Femur (tissue), 1 donor: Measurements from ENCODE around the gene EPS8.
A peak's percentile ranks its signal among the peaks of the same experiment; 100 is the strongest.
"Not testable (repeated sequence)": the region's sequence is repeated elsewhere in the genome, so short reads cannot be mapped to it uniquely, and the experiment has no call there.

Source experiments
- DNase-seq: peaks from one replicate; pipeline ENCODE4 v3.0.0-alpha.2; 2017

The EPS8 gene

DNA sequence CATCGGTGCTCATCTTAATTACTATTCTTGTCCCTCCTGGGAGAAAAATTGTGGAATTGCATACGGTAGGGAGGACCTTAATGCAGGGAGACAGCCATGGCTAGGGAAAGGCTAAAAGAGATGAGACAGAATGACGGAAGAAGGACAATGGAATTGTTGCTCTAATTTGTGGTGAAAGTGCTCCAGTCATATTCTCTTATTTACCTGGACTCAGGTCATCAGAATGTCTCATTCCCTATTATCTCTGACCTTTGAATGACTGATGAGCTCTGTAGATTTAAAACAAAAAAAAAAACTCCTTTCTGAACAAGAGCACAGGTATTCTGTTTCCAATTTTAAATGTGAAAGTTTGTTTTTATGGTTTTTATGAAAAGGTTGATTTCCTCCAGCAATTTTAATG is 8.6 kb upstream of the EPS8 start:
- DNase-seq = no peak

DNA sequence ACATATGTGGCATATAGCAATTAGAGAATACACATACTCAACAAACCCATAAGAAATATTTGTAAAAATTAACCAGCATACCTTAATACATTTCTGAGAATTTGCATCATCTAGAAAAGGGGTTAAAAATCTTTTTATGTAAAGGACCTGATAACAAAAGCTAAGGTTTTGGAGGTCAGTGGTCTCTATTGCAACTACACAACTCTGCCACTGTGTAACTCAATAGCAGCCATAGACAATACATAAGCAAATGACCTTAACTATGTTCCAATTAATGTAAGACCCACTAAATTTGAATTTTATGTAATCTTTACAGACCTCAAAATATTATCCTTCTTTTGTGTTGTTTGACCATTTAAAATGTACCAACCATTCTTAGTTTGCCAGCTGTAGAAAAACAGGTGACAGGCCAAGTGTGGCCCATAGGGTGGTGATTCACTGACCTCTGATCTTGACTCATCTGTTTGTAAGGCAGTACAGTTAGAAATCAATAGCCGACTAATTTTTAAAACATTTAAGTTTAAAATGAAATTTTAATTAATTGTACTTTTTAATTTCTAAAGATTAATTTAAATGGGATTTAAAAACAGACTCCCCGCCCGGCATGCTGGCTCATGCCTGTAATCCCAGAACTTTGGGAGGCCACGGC is 7.4 kb upstream of the EPS8 start:
- DNase-seq = no peak

DNA sequence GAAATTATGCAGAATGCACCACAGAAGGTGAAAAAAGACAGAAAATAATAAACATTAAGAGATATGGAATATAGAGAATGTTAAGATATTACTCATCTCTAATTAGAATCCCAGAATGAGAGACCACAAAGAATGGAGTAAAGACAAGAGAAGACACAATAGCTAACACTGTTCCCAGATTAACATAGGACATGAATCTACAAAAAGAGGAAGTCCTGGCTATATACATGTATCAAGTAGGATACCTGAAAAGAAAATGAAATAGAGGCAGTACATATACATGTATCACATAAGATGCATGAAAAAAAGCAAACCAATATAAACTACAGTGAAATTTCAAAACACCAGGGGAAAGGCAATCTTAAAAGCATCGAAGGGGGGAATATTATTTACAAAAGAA is 5.6 kb upstream of the EPS8 start:
- no peak for DNase-seq

DNA sequence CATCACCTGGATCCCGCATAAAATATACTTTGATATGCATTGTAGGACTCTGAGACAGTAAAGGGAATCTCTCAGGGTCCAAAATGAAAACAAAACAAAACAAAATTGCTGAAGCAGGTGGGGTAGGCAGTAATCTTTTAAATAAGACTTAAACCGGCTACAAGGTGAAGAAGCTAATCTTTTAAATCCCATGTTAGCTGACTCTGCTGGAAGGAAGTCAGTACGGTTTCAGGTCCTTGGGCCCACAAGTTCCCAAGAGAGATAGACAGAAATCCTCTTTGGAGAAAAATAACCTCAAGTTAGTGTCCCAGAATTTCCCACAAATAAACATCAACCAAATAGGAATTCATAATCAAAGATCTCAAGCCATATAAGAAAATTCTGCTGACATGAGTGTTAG is 5.0 kb upstream of the EPS8 start:
- no peak for DNase-seq

DNA sequence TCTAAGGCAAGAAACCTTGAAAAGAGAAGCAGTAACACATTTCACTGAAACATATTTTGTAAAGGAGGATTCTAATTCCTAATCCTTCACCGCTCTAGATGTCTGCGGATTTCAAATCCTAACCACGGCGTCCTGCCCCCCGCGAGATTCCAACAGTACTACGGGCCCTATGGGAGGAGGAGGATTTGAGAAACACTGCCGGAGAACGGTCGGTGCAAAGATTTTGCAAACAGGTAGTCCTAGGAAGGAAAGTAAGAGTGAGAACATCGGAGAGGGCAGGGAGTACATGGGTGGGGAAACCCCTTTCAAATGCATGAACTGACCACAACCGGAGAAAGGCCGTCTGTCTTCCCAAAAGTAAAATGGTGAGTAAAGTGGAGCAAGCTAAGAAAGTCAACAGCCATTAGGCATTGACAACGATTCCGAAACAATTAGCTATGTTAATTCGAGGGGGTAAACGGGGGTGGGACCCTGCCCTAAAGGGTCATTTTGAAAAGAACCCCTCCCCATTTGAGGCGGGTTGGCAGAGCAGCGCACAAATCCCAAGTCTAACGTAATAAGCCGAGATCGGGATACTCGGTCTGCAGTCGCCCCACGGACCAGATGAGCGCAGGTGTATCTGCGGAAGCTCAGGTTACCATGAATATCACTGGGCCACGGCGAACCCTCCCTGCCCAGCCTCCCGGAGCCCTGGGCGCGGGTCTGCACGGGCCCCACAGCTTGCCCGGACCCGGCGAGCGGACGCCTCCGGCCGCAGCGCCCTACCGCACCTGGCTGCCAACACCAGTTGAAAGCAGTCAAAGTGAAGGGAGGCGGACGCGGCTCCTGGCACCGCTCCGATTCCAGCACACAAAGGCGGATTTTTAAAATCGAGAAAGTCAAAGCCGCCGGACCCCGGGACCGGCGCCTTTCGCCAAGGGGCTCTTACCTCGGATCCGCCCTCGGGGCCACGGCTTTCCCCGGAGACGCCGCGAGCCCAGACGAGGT is 662 bp downstream of the EPS8 start:
- peak; percentile 73 for DNase-seq

DNA sequence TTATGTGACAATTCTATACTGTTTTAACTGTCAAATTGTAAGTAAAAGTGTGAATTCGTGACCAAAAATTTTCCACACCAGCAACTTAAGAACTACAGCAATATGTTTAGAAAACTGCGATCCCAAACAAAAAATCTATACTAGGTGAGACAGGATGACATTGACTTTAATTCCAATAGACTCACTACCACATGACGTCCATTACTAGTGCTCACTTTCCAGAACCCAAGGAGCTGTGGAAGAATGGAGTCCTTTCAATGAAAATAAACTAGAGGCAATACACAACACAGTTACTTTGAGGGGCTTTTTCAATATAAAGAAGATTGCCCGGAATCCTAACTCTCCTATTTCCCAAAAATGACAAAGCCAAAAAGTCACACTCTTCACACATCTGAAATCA is 1.4 kb downstream of the EPS8 start:
- no peak for DNase-seq

DNA sequence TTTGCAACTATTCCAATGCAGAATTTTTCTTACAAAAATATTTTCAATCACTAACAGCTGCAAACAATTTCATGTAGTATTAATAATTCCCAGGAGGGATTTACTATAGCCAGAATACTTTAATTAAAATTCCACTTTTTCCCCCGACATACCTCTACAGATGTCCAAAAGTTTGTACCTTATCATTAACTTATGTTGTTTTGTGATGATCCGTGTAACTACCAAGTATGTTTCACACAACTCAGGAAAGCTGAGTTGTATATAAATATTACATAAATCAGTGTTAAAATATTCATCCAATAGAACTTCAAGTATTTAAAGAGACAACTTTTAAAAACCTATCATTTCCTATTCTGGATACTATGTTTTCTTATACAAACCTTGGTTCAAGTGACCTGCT is 2.4 kb downstream of the EPS8 start:
- no peak for DNase-seq

DNA sequence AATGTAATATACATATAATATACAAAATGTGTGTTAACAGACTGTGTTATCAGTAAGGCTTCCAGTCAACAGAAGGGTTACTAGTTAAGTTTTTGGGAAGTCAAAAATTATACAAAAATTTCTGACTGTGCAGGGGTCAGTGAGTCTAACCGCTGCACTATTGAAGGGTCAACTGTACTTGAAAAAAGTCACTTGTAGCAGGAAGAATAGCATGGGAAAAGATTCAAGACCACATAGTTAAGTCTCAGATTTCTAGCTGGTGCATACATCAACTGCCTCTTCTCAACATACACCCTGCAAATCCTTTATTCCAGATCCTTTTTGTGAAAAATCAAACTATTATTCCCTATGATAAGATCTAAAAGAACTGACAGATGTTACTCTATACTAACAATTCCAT is 5.9 kb downstream of the EPS8 start:
- no peak for DNase-seq

DNA sequence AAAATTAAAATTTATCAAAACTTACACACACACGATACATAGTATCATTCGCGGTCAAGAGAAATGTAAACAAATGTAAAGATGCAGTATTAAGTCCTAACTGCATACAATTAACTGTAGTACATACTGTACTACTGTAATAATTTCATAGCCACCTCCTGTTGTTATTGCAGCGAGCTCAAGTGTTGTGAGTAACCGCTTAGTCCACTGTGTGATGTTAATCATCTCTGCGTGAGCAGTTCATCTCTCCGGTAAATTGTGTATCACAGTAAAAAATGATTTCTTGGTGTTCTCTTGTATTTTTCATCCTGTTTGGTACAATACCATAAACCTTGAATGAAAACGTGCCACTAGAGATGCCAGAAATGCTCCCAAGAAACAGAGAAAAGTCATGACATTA is 6.5 kb downstream of the EPS8 start:
- DNase-seq = no peak

DNA sequence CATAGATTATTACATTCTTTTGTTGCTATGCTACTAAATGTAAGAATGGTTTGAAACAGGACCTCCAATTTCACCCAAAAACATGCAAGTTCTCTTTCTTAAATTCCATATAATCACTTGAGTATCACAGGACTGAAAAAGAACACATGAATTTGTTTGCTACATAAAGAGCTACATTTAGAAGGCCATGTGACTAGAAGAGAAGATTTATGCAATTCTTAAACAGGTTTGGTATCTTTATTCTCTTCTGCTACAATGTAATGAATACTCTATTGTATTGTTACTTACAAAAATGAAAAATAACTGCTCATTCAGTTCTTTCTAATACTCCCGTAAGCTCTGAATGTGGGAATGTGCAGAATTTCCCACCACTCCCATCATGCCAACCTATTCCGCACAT is 9.3 kb downstream of the EPS8 start:
- no peak for DNase-seq

DNA sequence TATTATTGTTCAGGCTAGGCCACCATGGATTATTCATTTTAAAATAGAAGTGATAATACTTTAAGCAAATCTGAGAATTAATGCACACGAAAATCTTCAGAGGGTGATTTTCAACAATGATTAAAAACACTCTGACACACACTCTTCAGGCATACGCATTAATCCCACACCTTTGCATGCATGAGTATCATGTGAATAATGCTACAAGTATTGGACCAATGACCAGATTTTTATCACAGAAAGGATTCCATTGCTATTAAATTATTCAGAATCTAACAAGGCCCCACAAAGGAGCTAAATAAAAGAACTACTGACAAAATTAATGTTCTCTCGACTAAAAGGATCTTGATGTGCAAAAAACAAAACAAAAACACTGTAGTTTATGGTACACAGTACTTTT is 11.1 kb downstream of the EPS8 start:
- no peak for DNase-seq

DNA sequence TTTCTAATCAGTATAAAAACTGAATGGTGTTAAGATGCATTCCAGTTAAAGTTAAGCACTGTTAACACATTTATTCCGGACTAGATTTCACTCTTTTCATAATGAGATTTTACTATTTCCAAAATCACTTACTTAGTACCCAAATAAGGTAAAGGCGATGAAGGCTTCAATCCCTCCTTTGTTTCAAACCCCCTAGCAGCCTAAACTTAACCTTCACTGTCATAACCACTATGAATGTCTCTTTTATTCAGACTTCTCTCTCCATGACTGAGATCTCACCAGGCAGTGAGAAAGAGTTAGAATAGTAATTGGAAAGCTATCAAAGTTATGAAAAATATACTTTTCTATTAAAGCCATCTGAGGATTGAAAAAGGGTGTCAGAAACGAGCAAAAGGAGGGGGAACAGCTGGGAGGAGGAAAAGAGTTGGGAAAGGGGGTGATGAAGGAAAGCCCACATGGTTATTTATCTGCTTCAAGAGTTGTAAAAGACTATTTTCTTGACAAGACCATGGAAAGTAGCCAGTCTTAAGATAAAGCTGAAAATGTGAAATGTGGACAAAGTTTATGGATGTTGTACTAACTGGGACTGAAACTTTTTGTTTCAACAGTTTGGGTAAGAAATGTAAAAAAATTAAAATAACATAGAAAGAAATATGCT is 11.7 kb downstream of the EPS8 start:
- DNase-seq = no peak

DNA sequence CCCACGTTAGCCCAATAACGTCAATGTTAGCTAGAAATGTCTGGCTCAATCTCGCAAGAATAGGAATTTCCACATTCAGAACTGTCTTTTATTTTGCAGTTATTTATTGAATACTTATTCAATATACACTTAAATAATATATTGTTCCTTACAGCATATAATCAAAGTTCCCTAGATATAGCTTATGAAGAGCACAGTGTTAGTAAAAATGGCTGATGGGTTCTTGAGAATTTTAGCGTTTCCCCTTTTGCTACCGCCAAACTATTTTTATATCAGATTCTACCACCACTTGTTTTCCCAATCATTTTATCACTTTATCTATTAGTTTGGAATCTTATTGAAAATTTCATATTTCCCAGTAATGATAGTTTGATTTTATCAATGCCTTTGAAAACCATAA is 12.7 kb downstream of the EPS8 start:
- DNase-seq = no peak

DNA sequence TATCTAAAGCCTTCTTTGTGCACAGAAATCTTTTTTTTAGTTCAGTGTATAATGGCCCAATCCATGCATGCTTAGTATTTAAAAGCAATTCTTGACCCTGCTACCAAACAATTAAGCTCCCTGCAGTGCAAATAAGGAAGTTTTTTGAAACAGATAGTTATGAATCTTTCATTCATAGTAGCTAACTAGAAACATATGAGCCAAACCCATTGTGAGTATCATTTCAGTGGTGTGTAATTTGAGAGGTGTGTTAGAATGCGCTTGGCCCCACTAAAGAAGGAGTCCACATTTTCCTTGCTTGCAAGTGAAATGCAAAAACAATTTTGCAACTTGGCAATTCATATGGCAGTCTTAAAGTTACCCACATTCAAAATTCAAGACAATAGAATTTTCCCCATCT is 14.4 kb downstream of the EPS8 start:
- DNase-seq = no peak

DNA sequence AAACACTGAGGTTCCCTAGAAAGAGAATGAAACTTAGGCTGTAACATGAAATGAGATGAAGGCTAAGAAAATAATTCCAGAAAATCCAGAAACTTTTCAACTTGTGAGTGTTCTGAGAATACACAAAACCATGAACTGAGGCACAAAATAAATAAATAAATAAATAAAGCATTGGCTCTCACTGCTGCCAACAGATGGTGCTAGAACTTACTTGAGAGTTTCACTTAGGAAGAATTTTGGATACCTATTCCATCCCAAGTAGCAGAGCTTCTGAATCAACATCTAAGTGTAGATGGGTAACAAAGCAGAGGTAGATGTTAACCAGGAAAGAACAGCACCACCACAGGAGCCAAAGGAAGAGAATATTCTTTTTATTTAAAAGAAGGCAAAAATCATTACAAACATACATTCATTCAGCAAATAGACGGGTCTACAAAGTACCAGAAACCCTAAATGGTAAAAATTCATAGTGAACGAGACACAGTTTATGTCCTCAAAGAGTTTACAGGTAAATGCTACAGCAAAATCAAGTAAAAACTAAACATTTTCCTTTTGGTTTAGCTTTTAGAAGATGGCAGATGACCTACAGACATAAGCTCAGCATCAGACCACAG is 16.7 kb downstream of the EPS8 start:
- DNase-seq = no peak

DNA sequence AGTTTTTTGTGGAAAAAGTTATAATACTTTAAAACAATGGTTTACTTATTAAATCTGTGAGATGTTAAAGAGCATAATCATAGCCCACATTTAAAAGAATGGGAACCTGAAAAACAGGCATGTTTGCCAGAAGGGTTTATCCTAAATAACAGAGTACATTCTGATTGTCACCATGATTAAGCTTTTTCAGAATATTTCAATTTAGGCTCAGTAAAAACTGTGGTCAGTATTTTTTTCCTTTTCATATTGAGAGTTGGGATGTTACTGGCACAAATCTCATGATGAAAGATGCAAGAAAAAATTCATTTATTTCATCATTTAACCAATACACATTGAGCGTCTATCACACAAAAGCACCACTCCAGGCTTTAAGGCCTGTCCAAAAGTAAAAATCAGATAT is 18.6 kb downstream of the EPS8 start:
- no peak for DNase-seq

DNA sequence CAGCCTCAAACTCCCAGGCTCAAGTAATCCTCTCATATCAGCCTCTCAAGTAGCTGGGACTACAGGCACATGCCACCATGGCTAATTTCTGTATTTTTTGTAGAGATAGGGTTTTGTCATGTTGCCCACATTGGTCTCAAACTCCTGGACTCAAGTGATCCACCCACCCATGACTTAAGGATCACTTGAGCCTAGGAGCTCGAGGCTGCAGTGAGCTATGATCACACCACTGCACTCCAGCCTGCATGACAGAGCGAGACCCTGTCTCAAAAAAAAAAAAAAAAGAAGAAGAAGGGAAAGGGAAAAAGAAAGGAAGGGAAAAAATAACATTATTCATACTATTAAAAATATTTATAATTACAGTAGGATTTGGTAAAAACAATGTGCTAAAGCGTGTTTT is 19.2 kb downstream of the EPS8 start:
- no peak for DNase-seq

DNA sequence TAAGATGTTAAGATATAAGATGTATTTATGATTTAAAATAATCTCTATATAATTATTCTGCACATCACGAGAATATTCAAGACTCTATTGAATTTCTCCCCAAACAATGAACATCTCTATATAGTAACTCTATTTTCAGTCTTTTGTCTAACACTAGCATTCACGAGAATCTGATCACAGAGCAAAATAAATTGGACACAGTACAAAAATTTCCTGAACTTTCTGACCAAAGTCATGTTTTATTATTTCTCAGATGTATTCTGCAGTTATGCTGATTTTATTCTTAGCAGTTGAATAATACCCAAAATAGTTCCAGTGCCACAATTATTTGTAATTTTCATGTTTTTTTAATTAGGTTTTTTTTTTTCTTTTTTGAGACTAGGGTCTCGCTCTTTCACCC is 19.6 kb downstream of the EPS8 start:
- no peak for DNase-seq

DNA sequence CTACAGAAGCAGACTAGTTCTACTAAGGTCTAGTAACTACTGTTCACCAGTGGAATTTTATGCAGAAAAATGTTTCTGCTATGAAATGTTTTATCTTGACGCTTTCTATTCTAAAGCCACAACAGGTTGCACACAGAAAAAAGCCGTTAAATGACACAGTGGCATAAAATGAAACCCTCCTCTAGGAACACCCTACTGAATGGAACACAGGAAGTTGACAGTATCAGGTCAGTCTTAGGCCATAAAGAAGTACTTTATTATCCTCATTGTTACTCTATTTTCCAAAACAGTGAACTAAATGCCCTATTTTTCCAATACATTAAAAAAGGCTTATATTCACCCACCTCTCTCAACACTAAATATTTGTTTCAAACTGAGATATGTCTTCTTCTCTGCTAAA is 21.9 kb downstream of the EPS8 start:
- DNase-seq = no peak

DNA sequence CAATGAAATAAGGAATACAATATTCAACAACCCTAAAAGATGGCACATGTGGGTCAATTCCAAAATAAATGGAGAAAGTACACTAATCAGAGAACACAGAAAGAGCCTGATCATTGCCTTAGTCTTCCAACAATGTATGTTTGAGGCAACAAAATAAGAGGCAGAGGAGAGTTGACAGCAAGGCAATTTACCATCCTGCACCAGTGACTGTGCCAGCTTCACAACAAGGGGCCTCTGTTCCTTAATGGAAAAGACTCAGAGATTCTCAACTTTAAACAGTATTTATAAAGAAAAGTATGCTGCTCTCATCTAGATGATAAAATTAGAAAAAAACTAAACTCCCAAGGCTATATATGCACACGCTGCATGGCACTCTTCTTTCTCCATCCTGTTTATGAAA is 25.9 kb downstream of the EPS8 start:
- no peak for DNase-seq

DNA sequence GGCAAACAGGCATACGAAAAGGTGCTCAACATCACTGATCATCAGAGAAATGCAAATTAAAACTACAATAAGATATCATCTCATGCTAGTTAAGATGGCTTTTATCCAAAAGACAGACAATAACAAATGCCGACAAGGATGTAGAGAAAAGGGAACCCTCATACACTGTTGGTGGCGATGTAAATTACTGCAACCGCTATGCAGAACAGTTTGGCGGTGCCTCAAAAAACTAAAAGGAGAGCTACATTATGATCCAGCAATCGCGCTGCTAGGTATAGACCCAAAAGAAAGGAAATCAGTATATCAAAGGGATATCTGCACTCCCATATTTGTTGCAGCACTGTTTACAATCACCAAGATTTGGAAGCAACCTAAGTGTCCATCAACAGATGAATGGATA is 27.0 kb downstream of the EPS8 start:
- not testable (repeated sequence) for DNase-seq

DNA sequence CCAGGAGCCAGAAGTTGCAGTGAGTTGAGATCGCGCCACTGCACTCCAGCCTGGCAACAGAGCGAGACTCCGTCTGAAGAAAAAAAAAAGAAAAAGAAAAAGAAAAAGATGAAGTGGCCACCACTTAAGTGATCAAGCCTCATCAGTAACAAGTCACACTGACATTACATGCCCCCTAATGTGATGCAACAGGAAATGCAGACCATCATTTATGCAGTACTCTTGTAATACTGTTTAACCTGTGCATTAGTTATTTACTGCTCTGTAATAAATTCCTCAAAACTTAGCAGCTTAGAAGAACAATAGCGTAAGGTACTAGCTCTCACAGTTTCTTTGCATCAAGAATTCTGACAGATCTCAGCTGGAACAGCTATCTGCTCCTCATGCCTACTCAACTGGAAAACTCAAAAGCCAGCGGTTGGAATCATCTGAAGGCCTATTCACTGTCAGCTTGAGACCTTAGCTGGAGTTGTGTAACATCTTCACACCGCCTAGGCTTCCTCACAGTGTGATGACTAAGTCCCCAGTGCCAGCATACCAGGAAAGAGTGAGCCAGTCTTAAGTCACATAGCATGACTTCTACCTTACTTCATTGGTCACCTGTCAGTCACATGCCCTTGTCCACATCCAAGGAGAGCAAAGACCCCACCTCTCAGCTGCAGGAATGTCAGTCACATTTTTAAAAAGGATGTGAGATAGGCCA is 31.5 kb downstream of the EPS8 start:
- DNase-seq = no peak

DNA sequence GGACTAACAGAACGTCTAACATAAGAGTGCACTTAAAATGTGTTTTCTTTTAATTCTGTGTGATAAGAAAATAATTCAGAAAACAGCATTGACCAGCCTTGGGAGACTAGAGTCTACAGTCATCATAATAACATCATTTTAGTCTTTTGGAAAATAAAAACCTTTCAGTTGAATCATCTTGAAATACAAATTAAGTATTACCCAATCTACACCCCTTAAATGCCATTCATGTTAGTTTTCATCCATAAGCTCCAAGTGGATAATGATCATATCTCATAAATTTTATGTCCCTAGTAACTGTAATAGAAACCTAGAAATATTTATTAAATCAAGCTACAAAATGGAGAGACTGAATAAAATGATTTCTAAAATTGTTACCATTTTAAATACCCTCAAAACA is 32.4 kb downstream of the EPS8 start:
- no peak for DNase-seq
